Astrocyte of the hippocampus (primary cell): ENCODE measurements around the gene NFKBIE.

Source experiments
- DNase-seq: peaks from one replicate; pipeline ENCODE4 v3.0.0; 2011; ENCODE audit warnings: low read depth, low spot score

The NFKBIE gene

DNA sequence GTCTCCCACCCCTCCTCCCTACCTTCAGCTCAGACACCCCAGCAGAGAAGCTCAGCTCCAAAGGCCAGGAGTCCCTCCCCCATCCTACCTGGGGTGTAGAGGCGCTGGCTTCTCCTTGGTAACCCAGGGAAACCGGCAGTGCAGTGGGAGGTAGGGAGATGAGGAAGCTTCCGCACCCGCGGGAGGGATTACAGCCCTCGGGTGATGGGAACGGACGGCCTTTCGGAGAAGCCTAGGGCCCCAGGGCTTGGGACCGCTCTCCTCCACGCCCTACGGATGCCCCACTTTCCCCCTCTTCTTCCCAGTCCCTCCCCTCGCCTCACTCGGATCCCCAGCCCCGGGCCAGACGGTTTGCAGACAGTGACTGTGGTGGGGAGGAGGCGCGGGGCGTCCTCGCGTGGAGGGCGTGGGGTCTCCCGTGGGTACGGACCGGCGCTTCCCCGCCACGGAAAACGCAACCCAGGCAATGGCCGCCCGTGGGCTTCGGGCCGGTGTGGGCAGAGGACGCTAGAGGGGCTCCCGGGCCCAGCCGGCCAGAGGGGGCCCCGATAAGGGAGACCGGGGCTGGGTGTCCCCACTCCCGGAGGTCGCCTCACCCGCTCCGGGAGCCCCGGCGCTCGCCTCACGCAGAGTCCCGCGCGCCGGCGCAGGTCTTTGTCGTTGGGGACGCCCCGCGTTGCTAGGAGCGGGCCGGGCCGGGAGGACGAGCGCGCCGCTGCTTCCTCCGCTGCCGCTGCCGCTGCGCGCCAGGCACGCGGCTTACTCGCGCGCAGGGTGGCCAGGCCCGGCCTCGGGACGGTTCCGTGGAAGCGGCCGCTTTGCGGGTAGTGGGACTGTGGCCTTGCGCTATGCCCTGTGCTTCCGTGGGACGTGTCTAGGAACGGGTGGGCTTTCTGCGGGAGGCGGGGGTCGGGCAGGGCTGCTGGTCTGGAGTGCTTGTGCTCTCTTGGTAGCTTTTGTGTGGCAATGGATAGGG lies 32.0 kb upstream of the NFKBIE start:
- DNase-seq = peak; percentile 67

DNA sequence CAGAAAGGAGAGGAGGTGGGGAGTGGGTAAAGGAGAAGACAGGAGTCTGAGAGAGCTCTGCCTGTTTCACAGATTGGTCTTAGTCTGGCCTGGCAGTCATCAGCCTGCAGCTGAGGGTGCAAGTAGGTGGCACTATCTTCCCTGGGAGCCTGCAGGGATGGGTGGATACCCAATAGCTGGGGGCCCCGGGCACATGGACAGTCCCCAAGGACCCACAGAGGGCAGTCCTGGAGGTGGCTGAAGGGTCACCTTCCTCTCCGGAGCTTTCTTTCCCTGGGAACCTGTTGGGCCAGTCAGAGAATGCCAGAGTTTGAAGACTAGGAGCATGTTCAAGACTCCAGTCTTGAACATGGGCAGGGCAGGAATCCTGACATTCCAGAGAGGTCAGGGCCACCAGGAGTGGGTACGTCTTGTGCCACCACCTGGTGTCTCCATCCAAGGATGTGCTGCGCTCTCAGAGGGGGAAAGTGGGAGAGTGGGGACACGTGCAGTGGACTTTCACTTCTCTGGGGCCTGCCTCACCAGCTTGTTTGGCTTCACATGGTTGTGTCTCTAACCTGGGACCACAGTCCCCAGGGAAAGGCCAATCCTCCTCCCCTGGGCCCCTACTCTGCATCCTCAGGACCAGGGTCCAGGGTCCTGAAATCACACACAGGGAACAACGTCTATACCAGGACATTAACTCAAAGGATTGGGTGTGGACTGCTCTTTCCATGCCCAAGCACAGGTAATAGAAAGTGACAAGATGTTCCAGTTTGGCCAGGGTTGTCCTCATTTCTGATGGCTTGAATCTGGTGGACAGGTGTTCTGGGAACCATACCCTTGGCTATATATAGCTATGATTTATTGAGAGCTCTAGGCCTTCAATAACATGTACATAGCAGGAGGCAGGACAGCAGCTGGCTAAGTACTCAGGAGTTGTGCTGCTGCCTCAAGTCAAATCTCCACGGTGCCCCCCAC lies 29.8 kb upstream of the NFKBIE start:
- DNase-seq = no peak

DNA sequence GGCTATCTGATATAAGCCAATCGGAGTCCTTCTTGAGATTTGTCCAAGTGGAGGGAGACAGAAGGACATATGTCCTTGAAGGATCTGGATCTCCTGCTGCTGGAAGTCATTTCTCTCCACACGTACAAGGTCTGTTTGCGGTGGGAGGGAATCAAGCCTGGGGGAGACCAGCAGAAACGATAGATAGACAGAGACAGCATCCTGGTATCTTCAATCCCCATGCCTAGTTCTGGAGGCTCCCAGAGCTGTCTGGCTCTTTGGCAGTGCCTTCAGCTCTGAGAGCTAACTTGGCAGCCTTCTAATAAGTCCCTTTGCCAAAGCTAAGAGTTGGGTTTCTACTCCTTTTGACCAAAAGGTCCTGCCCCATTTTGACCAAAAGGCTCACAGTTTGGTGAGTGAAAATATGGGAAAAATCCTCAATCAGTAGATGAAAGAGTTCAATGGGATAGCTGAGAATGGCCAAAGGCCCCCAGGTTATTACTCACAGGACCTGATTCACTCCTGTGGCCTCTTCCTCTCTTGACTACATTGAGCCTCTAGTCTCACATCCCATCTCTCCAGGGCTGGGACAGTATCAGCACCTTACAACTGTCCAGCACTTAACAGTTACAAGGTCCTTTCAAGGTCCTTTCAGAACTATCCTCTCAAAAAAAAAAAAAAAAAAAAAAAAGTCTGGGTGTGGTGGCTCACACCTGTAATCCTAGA lies 27.5 kb upstream of the NFKBIE start:
- no peak for DNase-seq

DNA sequence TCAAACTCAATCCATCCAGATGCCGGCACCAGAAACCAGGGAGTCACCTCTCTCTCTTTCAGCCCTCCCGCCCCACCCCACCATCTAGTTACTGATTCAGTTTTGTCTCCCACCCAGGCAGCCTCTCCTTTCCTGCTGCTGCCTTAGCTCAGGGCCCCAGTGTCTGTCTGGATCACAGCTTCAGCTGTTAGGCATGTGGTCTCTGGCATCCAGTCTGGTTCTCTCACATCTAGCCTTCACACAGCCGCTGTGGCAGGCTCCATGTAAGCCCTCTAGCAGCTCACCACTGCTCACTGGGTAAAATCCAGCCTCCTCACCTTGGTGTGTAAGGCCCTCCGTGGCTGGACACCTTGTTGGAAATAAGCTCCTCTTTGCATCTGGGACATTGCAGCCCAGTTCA lies 26.5 kb upstream of the NFKBIE start:
- no peak for DNase-seq

DNA sequence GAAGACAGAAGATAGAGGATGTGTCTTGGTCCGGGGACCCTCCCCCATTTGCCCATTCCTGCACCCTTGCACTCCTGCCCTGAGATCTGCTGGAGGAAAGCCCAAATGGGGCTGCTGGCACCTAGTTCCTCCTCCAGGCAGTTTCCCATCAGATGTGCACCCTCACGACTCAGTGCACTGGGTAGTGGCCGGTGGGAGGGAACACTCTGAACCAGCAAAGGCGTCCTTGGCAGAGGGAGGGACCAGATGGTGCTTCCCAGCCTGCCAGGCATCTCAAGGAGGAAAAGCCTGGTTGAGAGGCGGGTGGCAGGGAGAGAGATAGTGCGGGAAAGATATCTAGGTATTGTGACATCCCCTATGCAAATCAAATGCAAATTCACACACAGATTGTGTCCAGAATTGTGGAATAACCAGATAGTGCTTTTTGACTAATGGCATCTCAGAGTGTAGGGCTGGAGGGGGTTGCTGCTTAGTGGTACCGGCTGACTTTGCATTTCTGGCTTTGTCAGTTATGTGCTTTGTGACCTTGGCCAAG lies 24.4 kb upstream of the NFKBIE start:
- DNase-seq = no peak

DNA sequence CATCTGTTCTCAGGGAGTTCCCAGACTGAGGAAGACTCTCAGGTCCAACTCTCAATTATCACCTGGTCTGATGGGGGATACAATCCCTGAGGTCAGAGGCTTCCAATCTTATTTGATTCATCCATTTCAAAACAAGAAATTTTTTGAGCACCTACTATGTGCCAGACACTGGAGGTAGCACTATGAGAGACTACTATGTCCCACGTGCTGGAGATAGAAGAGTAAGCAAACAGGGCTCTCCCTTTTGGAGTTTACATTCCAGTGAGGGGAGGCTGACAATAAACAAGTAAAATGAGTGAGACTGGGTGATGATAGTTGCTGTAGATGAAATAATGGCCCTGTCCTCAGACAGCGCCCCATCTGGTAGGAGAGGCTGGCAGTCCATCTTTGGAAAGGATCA lies 21.4 kb upstream of the NFKBIE start:
- DNase-seq = no peak

DNA sequence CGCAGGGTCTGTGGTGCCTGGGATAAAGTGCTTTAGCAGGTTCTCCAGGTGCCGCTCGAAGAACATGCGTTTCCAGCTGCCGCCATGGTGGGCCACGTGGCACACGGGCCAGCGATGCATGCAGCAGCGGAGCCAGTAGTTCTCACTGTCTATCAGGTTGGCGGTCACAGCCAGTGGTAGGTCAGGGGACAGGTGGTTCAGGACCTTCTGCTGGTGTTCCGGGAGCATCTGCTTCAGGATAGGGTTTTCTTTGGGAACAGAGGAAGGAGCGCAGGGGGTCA lies 20.9 kb upstream of the NFKBIE start:
- no peak for DNase-seq

DNA sequence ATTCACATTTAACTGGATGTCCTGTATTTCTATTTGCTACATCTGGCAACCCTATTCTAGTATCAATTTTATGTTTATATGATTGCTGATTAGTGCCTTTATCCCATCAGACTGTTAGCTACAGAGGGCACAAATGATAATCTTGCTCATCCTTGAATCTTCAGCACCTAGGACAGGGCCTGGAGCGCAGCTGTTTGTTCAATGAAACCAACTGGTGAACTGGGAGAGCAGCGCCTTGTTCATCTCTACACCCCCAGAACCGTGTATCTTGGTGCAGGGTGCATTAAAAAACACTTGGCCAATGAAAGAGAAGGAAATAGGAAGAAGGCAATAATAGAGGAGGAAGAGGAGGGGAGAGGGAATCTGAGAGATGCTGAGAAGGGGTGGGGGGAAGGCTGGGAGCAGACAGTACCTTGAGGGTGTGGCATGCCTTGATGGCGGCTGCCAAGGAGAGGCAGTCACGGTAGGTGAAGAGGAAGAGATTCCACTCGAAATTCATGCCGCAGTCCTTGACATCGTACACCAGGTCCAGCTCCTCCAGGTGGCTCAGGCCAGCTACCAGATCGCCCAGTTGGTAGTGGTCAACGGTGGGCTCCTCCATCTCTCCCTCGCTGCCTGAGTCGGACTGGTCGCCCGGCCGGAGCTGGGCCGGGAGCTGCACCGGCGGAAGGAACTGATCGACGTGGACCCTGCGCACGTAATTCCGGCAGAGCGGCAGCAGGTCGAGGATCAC lies 20.4 kb upstream of the NFKBIE start:
- peak; percentile 45 for DNase-seq

DNA sequence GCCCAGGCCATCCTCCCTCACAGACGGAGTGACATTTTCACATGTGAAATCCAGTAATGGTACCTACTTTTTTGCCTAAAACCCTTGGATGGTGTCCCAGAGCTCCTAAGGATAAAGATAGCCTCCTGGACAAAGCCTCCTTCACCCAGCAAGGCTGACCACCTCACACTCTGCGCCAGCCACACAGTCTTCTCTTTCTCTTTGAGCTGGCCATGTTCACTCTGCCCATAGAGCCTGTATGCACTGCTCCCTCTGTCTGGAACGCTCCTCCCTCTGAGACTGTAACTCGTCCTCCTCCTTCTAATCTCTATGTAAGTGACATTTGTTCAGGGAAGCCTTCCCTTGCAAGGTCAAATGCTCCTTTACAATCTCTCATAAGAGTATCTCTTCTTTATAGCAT lies 19.5 kb upstream of the NFKBIE start:
- no peak for DNase-seq

DNA sequence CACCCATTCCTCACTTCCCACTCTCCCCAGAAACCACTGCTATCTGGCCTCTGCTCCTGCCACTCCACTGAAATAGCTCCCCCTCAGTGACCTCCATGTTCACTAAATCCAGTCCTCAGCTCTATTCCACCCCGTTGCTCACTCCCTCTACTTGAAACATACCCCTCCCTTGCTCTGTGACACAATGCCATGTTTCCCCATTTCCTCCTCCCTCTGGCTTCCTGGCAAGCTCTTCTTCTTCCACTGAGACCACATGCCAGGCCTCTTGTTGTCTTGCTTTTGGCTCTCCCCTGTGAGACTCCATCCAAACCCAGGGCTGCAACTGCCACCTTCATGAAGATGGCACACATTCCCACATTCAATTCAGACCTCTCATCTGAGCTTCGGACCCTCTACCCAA lies 18.8 kb upstream of the NFKBIE start:
- DNase-seq = no peak

DNA sequence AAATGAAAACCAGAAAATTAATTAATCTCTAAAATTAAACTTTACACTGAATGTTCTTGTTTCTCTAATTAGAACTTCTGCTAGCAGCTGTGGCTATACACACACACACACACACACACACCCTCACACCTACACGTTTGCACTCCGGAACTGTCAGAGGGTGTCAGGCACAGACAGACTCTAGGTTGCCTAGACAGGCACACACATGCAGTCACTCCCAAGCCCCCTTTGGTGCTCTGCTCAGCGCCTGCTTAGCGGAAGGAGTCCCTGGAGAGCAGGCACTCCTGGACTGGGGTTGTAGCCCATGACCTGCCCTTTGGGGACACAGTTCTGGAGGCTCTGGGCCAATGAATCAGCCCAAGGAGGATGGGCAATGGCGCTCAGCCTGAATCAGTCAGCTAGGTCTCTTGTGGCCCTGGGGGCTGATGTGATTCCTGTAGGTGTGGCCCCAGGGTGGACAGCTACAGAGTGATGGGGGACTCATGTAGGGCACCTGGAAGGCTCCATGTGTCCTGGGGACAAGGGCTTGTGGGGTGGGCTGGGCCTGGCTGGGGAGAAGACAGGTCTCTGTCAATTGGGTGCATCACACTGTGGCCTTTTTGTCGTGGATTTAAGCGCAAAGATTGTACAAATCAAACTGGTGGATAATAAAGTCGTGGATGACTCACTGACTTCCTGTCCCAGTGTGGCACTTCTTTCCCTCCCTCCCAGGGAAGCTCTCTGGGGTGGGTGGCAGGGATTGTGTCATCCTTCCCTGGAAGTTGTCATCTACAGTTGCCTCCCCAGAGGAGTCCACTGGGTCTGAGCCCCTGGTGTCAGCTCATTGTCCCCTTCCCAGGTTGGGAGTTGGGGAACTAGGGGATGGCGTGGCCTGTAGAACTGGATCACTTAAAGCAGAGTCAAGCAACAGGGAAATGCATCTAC lies 13.7 kb upstream of the NFKBIE start:
- no peak for DNase-seq

DNA sequence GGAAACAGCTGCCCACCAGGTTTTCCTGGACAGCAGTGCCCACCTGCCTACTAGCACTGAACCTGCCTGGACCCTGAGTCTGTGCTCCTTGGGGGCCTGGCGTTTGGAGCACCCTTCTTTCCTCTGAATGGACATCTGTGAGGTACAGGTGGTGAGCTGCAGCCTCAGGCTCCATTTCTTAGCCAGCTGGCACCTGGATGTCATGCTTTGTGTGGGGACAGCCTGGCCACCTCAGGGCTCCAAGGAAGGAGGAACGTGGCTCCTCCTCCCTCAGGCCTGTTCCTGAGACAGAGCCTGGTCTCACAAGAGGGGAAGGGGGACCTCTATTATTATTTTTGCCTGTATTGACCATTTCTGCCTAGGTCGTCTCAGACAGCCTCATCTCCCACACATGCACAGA lies 13.0 kb upstream of the NFKBIE start:
- DNase-seq = no peak

DNA sequence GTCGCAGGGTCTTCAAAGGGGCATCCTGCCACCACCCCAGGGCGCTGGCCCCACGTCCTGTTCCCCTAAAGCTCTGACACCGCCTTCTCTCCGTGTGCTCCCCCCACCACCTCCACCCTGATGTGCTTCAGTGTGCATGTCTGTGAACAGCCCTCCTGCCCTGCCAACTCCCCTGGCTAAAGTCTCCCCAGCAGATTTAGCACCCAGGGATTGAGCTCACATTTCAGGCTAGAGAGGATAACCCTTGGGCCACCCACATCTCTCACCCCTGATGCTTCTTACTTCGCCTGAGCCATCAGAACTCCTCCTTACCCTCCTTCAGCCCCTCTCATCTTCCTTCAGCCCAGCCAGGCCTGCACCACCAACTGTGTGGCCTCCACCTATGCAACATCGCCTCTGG lies 12.4 kb upstream of the NFKBIE start:
- DNase-seq = no peak

DNA sequence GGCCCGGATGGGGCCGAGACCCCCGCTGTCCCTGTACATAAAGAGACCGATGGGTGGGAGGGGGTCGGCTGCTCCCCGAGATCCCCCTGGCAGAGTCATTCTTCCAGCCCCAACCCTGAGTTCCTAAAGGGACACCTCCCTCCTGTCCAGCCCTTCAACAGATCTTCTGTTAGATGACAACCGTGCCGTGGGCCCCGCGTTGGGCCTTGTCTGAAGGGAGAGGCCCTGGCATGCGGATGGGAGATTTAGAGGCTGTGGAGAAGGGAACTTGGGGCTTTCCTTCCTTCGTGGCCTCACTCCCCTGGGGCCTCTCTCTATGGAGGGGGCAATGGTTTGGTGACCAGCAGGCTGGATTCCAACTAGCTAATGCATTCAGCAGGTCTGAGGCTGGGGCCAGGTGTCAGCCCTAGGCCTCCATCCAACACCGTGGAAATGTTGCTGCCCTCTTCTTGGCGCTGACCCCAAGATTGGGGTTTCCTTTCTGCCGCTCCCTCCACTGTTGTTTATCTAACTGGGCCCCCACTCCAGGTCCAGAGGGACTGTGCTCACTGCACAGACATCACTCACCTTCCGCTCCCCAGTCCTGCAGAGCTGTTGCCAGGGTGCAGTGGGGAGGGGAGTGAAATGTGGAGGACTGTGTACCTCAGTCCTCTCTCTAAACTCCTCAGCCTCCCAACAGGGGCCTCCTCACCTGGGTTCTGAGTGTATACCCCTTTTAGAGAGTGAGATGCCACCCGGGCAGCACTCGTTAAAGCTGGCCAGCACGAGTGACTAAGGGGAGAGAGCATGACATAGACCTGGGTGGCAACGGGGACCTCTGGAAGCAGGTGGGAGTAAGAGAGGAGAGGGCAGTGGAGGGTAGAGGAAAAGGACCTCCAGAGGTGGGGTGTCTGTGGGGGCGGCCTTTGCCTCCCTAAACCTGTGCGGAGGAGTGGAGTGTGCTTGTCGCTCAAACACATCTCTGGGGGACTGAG lies 11.6 kb upstream of the NFKBIE start:
- DNase-seq = no peak

DNA sequence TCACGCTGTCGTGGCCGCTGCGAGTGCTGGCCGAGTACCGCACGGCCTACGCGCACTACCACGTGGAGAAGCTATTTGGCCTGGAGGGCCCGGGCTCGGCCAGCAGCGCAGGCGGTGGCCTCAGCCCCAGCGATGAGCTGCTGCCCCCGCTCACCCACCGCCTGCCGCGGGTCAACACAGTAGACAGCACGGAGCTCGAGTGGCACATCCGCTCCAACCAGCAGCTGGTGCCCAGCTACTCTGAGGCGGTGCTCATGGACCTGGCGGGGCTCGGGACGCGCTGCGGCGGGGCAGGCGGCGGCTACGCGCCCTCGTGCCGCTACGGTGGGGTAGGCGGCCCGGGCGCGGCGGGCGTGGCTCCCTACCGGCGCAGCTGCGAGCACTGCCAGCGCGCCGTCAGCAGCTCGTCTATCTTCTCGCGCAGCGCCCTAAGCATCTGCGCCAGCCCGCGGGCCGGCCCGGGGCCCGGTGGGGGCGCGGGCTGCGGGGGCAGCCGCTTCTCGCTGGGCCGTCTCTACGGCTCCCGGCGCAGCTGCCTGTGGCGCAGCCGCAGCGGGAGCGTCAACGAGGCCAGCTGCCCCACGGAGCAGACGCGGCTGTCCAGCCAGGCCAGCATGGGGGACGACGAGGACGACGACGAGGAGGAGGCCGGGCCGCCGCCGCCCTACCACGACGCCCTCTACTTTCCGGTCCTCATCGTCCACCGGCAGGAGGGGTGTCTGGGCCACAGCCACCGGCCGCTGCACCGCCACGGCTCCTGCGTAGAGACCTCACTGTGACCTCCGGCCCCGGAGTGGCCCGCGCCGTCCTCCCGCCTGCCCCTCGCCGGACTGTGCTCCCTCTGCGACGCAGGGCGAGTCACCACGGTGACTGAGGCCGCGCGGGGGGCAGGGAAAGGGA lies 10.6 kb upstream of the NFKBIE start:
- DNase-seq = peak; percentile 9

DNA sequence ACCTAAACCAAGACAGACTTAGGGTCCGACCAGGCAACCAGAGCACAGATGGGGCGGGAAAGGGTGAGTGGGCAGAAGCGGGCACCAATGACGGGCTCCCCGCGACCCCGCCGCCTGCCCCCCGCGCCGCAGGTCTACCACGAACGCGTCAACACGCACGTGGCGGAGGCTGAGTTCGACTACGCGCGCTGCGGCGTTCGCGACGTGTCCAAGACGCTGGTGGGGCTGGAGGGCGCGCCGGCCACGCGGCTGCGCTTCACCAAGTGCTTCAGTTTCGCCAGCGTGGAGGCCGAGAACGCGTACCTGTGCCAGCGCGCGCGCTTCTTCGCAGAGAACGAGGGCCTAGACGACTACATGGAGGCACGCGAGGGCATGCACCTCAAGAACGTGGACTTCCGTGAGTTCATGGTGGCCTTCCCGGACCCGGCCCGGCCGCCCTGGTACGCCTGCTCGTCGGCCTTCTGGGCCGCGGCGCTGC lies 10.0 kb upstream of the NFKBIE start:
- no peak for DNase-seq

DNA sequence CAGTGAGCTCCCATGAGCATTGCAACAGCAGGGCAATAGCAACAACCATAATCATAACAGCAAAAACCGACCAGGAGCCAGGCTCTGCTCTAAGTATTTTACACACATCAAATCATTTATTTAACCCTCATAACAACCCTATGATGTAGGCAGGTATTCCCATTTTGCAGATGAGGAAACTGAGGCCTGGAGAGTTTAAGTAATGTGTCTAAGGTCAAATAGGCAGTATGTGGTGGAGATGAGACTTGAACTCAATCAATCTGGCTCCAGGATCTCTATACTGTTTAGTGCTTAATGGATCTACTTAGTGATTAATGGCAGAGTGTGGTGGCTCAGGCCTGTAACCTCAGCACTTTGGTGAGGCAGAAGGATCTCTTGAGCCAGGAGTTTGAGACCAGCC lies 8.3 kb upstream of the NFKBIE start:
- DNase-seq = no peak
